ENCODE measurements around the gene C10orf105.

GRCh38 chr10:71701496-71702132 lies 18.0 kb downstream of the C10orf105 start:
- TF ChIP-seq CTCF (conservative IDR thresholded peaks at IDR 0.05; ENCODE audit: low read length) (no peak), EZH2phosphoT487 (IDR thresholded peaks at IDR 0.05; ENCODE audit: borderline replicate concordance, low read depth, low read length) (no peak)

All from OCI-LY7 (cell line).